ENCODE results near the gene KNOP1. TPM values are rescaled to one million over a fixed set of nuclear protein-coding genes. Genes with fewer than 3 reads are reported as not detected.

KNOP1 gene
- total RNA-seq, 5 donors from 2014 or later (not counting 1 experiment from before 2014, with no cell fraction given), result 8.2 to 20.4 (median 18.6) TPM

- Histone ChIP-seq H3K4me1 (ENCODE audit: control insufficient read depth in 1 of 2, extremely low read depth in 1 of 2, insufficient read depth in 2 of 2, low read length in 2 of 2) (peaks cover 24 to 49% of the 10 kb centered on the region in 2 experiments), H3K27me3 (replicated peaks in 1 of 2; ENCODE audit: control insufficient read depth in 2 of 2, extremely low read depth in 1 of 2, insufficient read depth in 2 of 2, low read length in 1 of 2) (no peaks in the 10 kb centered on the region), H3K36me3 (ENCODE audit: control insufficient read depth in 2 of 2, extremely low read depth in 1 of 2, insufficient read depth in 1 of 2, low read length in 1 of 2) (peaks cover 10 to 16% of the 10 kb centered on the region in 2 donors), H3K4me3 (ENCODE audit: control insufficient read depth in 1 of 2, extremely low read depth in 1 of 2, low read length in 1 of 2) (no peak overlapping the region), H3K27ac (ENCODE audit: low read length) (peak overlapping the region; percentile 28), H3K9me3 (no peaks in the 10 kb centered on the region)
- ATAC-seq (replicated peaks in 1 of 4) (no peak), DNase-seq (no peak)
- Mint-ChIP-seq H3K36me3 (peaks cover 33% of the 10 kb centered on the region), H3K4me1 (peaks cover 54 to 64% (median 64%) of the 10 kb centered on the region in 3 donors), H3K27ac (peak overlapping the region; percentile 97), H3K27me3 (no peaks in the 10 kb centered on the region), H3K4me3 (peak overlapping the region in 2 of 3 donors; percentile 32 to 77), H3K9me3 (no peaks in the 10 kb centered on the region)
- POLR2A ChIA-PET, result no interaction called here
- 91% methylated on average over 17 of the region's 19 CpGs for WGBS (ENCODE audit: insufficient coverage)
- CTCF ChIA-PET, result interaction anchor here in 1 of 2 donors (0.6 kb wide), 2 partner anchors 18 to 687 kb away, joined by 4 read pairs; no protein-coding TSS in a partner anchor
These were observed 19.3 kb downstream of the KNOP1 start for GRCh38 chr16:19698480-19699465.

GRCh38 chr16:19697756-19698318, 20.2 kb downstream of the KNOP1 start:
- H3K4me3 Mint-ChIP-seq, result peak overlapping the region in 2 of 3 donors; percentile 32 to 77
- no peaks in the 10 kb centered on the region for H3K9me3 ChIP-seq
- CTCF ChIA-PET, result no interaction called here
- ATAC-seq (replicated peaks in 1 of 4) (no peak), DNase-seq (peak in 1 of 35 experiments; percentile 7)
- no peak overlapping the region for H3K4me3 ChIP-seq (ENCODE audit: control insufficient read depth in 1 of 2, extremely low read depth in 1 of 2, low read length in 1 of 2)
- H3K27ac ChIP-seq (ENCODE audit: low read length), result peak overlapping the region; percentile 28
- POLR2A ChIA-PET, result no interaction called here
- 92% methylated on average over 5 of the region's 8 CpGs for WGBS (ENCODE audit: insufficient coverage)
- no peaks in the 10 kb centered on the region for H3K27me3 ChIP-seq (replicated peaks in 1 of 2; ENCODE audit: control insufficient read depth in 2 of 2, extremely low read depth in 1 of 2, insufficient read depth in 2 of 2, low read length in 1 of 2)
- no peaks in the 10 kb centered on the region for H3K27me3 Mint-ChIP-seq
- peak overlapping the region; percentile 97 for H3K27ac Mint-ChIP-seq
- H3K9me3 Mint-ChIP-seq, result no peaks in the 10 kb centered on the region
- peaks cover 54 to 67% (median 64%) of the 10 kb centered on the region in 3 donors for H3K4me1 Mint-ChIP-seq
- peaks cover 28% of the 10 kb centered on the region for H3K36me3 Mint-ChIP-seq
- peaks cover 24 to 49% of the 10 kb centered on the region in 2 experiments for H3K4me1 ChIP-seq (ENCODE audit: control insufficient read depth in 1 of 2, extremely low read depth in 1 of 2, insufficient read depth in 2 of 2, low read length in 2 of 2)
- peaks cover 7 to 10% of the 10 kb centered on the region in 2 donors for H3K36me3 ChIP-seq (ENCODE audit: control insufficient read depth in 2 of 2, extremely low read depth in 1 of 2, insufficient read depth in 1 of 2, low read length in 1 of 2)

- H3K27me3 Mint-ChIP-seq, result no peaks in the 10 kb centered on the region
- POLR2A ChIA-PET, result interaction anchor here in 1 of 2 donors (0.5 kb wide), 1 partner anchor 1107 kb away, joined by 4 read pairs; no protein-coding TSS in a partner anchor
- Histone ChIP-seq H3K36me3 (ENCODE audit: control insufficient read depth in 2 of 2, extremely low read depth in 1 of 2, insufficient read depth in 1 of 2, low read length in 1 of 2) (peaks cover 8% of the 10 kb centered on the region in 2 donors), H3K27me3 (replicated peaks in 1 of 2; ENCODE audit: control insufficient read depth in 2 of 2, extremely low read depth in 1 of 2, insufficient read depth in 2 of 2, low read length in 1 of 2) (no peaks in the 10 kb centered on the region), H3K27ac (ENCODE audit: low read length) (peak overlapping the region; percentile 28), H3K4me1 (ENCODE audit: control insufficient read depth in 1 of 2, extremely low read depth in 1 of 2, insufficient read depth in 2 of 2, low read length in 2 of 2) (peaks cover 24 to 49% of the 10 kb centered on the region in 2 experiments), H3K4me3 (ENCODE audit: control insufficient read depth in 1 of 2, extremely low read depth in 1 of 2, low read length in 1 of 2) (no peak overlapping the region), H3K9me3 (no peaks in the 10 kb centered on the region)
- peak overlapping the region; percentile 97 for H3K27ac Mint-ChIP-seq
- peak in 2 of 4 experiments; percentile 10 to 26 for ATAC-seq (replicated peaks in 1 of 4)
- peaks cover 25% of the 10 kb centered on the region for H3K36me3 Mint-ChIP-seq
- peak overlapping the region; percentile 49 to 70 (median 49) for H3K4me3 Mint-ChIP-seq
- DNase-seq, result peak in 2 of 35 experiments; percentile 8 to 10
- peaks cover 54 to 69% (median 64%) of the 10 kb centered on the region in 3 donors for H3K4me1 Mint-ChIP-seq
- CTCF ChIA-PET, result interaction anchor here in 1 of 2 donors (1.0 kb wide), 1 partner anchor 21 kb away, joined by 3 read pairs; the partner anchor contains the start of genes IQCK and KNOP1
- no peaks in the 10 kb centered on the region for H3K9me3 Mint-ChIP-seq
- 66% methylated on average over 7 of the region's 15 CpGs for WGBS (ENCODE audit: insufficient coverage)
These were observed 21.1 kb downstream of the KNOP1 start for GRCh38 chr16:19696961-19697360.

- DNase-seq (peak; percentile 27 to 75 (median 57)), ATAC-seq (replicated peaks in 1 of 4) (peak; percentile 75 to 84 (median 83))
- Mint-ChIP-seq H3K27ac (peak overlapping the region; percentile 97), H3K4me1 (peaks cover 54 to 72% (median 64%) of the 10 kb centered on the region in 3 donors), H3K36me3 (peaks cover 29% of the 10 kb centered on the region), H3K4me3 (peak overlapping the region; percentile 49 to 70 (median 49)), H3K9me3 (no peaks in the 10 kb centered on the region), H3K27me3 (no peaks in the 10 kb centered on the region)
- 13% methylated on average over 3 of the region's 10 CpGs for WGBS (ENCODE audit: insufficient coverage)
- Histone ChIP-seq H3K27ac (ENCODE audit: low read length) (peak overlapping the region; percentile 70), H3K27me3 (replicated peaks in 1 of 2; ENCODE audit: control insufficient read depth in 2 of 2, extremely low read depth in 1 of 2, insufficient read depth in 2 of 2, low read length in 1 of 2) (no peaks in the 10 kb centered on the region), H3K9me3 (no peaks in the 10 kb centered on the region), H3K4me1 (ENCODE audit: control insufficient read depth in 1 of 2, extremely low read depth in 1 of 2, insufficient read depth in 2 of 2, low read length in 2 of 2) (peaks cover 24 to 50% of the 10 kb centered on the region in 2 experiments), H3K36me3 (ENCODE audit: control insufficient read depth in 2 of 2, extremely low read depth in 1 of 2, insufficient read depth in 1 of 2, low read length in 1 of 2) (peaks cover 11 to 14% of the 10 kb centered on the region in 2 donors), H3K4me3 (ENCODE audit: control insufficient read depth in 1 of 2, extremely low read depth in 1 of 2, low read length in 1 of 2) (no peak overlapping the region)
- ChIA-PET CTCF (interaction anchor here in 1 of 2 donors (1.0 kb wide), 1 partner anchor 21 kb away, joined by 3 read pairs; the partner anchor contains the start of genes IQCK and KNOP1), POLR2A (interaction anchor here (0.5 to 0.7 kb wide), 3 partner anchors 22 to 1108 kb away, joined by 3 to 4 read pairs (median 4); no protein-coding TSS in a partner anchor)
These were observed 21.7 kb downstream of the KNOP1 start for GRCh38 chr16:19696328-19696727.

- no peak for ATAC-seq (replicated peaks in 1 of 4)
- no peaks in the 10 kb centered on the region for H3K27me3 ChIP-seq (replicated peaks in 1 of 2; ENCODE audit: control insufficient read depth in 2 of 2, extremely low read depth in 1 of 2, insufficient read depth in 2 of 2, low read length in 1 of 2)
- no peaks in the 10 kb centered on the region for H3K9me3 ChIP-seq
- Mint-ChIP-seq H3K9me3 (no peaks in the 10 kb centered on the region), H3K27ac (peak overlapping the region; percentile 74 to 97), H3K36me3 (peaks cover 27% of the 10 kb centered on the region), H3K27me3 (no peaks in the 10 kb centered on the region), H3K4me3 (no peak overlapping the region), H3K4me1 (peaks cover 52 to 74% (median 62%) of the 10 kb centered on the region in 3 donors)
- DNase-seq, result no peak
- ChIA-PET CTCF (interaction anchor here in 1 of 2 donors (0.6 kb wide), 1 partner anchor 99 kb away, joined by 3 read pairs; no protein-coding TSS in a partner anchor), POLR2A (no interaction called here)
- no peak overlapping the region for H3K4me3 ChIP-seq (ENCODE audit: control insufficient read depth in 1 of 2, extremely low read depth in 1 of 2, low read length in 1 of 2)
- WGBS (ENCODE audit: insufficient coverage), result no CpG with 5 or more reads among the region's 8 CpGs
- peaks cover 26 to 63% of the 10 kb centered on the region in 2 experiments for H3K4me1 ChIP-seq (ENCODE audit: control insufficient read depth in 1 of 2, extremely low read depth in 1 of 2, insufficient read depth in 2 of 2, low read length in 2 of 2)
- H3K27ac ChIP-seq (ENCODE audit: low read length), result no peak overlapping the region
- H3K36me3 ChIP-seq (ENCODE audit: control insufficient read depth in 2 of 2, extremely low read depth in 1 of 2, insufficient read depth in 1 of 2, low read length in 1 of 2), result peaks cover 12 to 15% of the 10 kb centered on the region in 2 donors
These were observed 23.0 kb downstream of the KNOP1 start for GRCh38 chr16:19694989-19695388.
